HEK293 (cell line): ENCODE measurements around the gene GPATCH4.
"Not testable (repeated sequence)": the region's sequence is repeated elsewhere in the genome, so short reads cannot be mapped to it uniquely, and the experiment has no call there.

Source experiments
- BCL11A ChIP-seq: fragments of 450-650 bp; formaldehyde crosslinking; IDR thresholded peaks from 2 replicates; pipeline ENCODE4 v1.5.1; 2016; ENCODE audit warnings: low read depth, missing biosample characterization, missing genetic modification characterization
- ZBTB10 ChIP-seq: fragments of 450-650 bp; formaldehyde crosslinking; IDR thresholded peaks from 2 replicates; pipeline ENCODE4 v1.5.1; 2016; ENCODE audit warnings: missing biosample characterization, missing genetic modification characterization
- ZBTB7A ChIP-seq: fragments of 450-650 bp; formaldehyde crosslinking; IDR thresholded peaks from 2 replicates; pipeline ENCODE4 v1.5.1; 2016; ENCODE audit warnings: low read depth, missing biosample characterization, missing genetic modification characterization
- ZNF23 ChIP-seq: fragments of 450-650 bp; formaldehyde crosslinking; IDR thresholded peaks from 2 replicates; pipeline ENCODE4 v1.5.1; 2016; ENCODE audit warnings: missing biosample characterization, missing genetic modification characterization, borderline replicate concordance
- ZNF792 ChIP-seq: fragments of 450-650 bp; formaldehyde crosslinking; IDR thresholded peaks from 2 replicates; pipeline ENCODE4 v1.5.1; 2016; ENCODE audit warnings: missing biosample characterization, missing genetic modification characterization

DNA sequence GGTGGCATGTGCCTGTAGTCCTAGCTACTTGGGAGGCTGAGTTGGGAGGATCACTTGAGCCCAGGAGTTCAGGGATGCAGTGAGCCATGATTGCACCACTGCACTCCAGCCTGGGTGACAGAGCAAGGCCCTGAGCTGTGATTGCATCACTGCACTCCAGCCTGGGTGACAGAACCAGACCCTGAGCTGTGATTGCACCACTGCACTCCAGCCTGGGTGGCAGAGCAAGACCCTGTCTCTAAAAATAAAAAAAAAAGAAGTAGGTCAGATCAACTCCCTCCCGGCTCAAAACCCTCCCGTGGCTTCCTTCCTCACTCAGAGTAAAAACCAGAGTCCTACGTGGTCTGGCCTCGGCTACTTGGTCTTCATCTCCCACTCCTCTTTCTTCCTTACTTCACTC is 48.3 kb downstream of the GPATCH4 start:
- TF ChIP-seq ZBTB10 (tag by site-specific recombination); ZNF23 (tag by site-specific recombination); ZBTB7A; BCL11A (tag by site-specific recombination); ZNF792 (tag by site-specific recombination): not testable (repeated sequence)
